Activated CD4-positive, alpha-beta T cell treated with anti-CD3 and anti-CD28 coated beads, Interleukin-2, amount 50 U/mL, for 16 hours (primary cell): Measurements from ENCODE around the gene ARPC4.
A peak's percentile ranks its signal among the peaks of the same experiment; 100 is the strongest.
"Not testable (repeated sequence)": the region's sequence is repeated elsewhere in the genome, so short reads cannot be mapped to it uniquely, and the experiment has no call there.

Experiments used
- DNase-seq: peaks from one replicate; pipeline ENCODE4 v3.0.0-alpha.2; 2020

ARPC4 gene

DNA sequence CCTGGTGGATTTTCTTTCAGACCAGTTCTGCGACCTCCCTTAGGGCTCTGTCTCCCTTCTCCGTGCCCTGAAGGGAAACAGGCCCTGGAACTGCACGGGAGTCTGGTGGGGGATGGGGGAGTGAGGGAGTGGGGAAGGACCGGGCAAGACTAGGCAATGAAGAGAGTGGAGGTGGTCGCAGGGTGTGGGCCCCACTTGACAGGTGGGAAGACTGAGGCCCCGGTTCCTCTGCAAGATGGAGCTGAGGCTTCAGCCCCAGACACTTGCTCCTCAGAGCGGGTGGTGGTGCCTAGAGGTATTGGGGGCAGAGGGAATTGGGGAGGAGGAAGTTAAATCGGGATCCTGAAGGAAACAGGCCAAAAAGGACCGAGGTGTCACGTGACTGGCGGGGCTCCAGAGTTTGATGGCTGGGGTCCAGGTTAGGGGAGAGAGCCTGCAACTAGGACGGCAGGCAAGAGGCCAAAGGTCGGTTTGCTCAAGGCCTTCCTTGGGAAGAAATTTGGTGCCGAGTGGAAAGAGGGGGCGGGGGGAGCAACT lies 22.5 kb upstream of the ARPC4 start:
- DNase-seq: no peak

DNA sequence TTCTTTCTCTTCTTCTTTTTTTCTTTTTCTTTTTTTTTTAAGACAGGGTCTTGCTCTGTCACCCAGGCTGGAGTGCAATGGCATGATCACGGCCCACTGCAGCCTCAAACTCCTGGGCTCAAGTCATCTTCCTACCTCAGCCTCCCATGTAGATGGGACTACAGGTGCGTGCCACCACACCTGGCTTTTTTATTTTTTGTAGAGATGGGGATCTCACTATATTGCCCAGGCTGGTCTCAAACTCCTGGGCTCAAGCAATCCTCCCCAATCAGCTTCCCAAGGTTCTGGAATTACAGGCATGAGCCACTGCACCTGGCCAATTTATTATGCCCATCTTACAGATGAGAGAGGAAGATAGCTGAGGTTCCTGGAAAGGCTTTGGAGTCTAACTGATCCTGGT lies 21.9 kb upstream of the ARPC4 start:
- DNase-seq: not testable (repeated sequence)

DNA sequence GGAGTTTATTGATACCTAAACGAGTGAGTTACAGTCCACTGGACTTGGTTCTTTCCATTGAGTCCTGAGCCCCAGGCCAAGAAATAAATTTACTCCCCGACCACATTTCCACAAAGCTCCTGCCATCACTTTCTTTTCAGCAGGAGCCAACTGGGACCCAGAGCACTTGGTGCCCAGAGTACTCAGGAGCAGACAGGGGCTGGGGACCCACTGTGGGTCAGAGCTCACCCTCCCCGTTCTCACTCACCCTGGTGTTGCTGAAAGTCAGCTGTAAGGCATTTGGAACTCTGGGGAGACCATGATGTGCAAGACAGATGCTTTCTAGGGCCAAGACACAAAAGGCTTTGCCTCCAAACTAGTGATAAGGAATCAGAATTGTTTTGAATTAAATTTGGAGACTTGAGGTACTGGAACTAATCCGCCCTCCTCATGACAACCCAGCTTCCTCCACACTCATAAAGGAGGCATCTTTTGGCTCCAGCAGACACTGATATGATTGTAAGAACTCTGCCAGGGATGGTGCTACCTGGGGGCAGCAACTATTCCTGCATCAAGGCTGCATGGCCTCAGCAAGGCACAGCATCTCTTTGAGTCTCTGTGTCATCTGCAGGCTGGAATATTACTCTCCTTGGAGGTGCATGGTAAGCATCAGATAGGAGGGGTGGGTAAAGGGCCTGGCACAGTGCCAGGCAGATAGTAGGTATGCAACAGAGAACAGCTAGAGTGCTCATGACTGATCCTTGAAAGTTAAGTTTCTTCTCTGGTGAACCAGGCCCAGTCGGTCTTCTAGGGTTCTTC lies 15.8 kb upstream of the ARPC4 start:
- no peak for DNase-seq

DNA sequence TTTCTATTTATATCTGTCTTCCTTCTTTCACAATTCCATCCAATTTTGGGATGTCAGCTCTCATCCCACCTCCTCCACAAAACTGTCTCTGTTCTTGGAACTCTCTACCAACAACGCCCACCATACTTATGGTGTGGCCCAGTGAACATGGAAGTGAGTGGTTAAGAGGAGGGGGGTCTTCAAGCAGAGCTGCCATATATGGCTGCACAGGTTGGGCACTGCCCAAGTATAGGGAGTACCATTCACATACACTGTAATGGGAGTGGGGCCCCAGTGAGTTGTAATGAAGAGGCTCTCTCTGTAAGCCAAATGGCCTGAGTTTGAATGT lies 15.2 kb upstream of the ARPC4 start:
- DNase-seq: no peak

DNA sequence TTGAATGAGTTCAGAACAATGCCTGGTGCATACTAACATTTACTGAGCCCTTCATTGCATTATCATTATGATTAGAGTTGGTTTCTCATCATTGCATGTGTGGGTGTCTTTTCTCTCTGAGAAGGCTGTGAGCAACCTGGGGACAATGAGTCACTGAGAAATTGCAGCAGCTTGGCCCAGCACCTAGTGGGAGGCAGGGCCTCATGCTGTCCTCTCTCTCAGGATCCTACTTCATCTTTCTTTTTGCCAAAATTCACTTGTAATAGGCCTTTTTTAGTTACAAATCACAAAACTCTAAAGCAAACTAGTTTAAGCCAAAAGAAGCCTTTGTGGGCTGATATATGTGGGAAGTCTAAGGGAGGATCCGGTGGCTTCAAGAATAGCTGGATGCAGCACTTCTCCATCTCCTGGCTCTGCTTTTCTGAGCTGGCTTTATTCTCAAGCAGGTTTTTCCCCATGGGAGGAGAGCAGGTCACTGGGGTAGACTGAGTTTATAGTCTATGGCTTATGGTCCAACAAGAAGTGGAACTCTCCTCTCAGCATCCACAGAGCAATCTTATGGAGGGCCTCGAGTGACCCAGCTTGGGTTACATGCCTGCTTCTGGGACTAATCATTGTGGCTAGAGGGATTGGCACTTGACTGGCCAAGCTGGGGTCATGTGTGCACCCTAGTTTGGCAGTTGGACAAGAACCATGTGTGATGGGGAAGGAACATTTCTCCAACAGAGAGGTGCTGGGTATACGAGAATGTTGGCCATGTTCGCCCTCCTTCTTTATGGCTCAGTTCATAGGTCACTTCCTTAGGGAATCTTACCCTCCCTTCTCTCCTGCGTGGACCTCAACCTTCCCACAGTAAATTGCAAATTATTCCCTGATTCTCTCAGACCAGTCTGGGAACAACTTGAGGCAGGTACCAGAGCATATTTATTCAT lies 14.5 kb upstream of the ARPC4 start:
- DNase-seq: peak; percentile 80

DNA sequence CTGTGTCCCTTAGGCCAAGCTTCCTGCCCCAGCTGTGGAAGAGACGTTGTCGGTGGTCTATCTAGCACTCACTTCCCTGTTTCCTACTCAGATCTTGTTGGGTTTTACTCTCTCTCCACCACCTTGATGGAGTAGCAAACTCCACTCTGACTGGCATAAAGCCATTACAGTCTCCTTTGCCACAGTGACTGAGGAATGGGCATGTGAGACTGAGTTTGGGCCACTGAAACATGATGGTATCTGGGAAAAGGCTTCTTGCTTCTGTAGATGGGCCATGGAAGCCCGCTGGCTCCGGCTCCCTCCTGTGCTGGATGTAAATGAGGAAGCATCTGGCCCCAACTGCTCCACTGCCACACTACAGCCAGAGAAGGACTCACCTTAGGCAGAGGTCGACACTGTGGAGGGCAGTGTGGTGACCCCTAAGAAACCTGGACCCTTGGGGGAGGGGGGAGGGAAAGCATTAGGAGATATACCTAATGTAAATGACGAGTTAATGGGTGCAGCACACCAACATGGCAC lies 13.7 kb upstream of the ARPC4 start:
- DNase-seq: no peak

DNA sequence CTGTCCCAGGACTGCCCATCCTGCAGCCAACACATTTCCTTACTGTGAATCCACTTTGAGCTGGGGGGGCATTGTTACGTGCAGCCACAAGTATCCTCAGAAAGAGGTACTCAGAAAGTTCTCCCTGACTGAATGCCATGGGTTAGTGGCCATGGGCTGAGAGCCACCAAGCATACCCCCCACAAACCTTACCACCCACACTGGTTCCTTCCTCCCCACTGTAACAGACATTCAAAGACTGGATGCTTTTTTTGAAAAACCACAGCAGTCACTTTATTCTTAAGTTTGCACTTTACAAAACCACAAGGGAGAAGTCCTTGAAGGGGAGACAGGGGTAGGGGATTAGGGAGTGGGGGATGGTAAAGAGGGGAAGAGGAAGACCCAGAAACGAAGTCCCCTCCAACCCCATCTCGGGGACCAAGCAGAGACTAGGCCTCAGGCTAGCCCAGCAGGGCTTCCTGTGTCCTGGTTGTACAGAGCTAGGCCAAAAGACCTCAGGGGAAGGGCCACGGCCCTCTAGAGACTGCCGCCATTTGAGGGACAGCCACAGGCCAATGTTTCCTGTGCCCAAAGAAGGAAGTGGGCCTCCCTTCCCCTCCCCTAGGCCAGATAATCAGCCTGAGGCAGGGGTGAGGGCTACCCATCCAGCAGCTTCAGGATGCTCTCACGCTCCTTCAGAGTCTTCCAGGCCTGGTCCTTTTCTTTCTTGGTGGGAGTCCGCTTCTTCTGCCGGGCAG lies 13.0 kb upstream of the ARPC4 start:
- DNase-seq: peak; percentile 57

DNA sequence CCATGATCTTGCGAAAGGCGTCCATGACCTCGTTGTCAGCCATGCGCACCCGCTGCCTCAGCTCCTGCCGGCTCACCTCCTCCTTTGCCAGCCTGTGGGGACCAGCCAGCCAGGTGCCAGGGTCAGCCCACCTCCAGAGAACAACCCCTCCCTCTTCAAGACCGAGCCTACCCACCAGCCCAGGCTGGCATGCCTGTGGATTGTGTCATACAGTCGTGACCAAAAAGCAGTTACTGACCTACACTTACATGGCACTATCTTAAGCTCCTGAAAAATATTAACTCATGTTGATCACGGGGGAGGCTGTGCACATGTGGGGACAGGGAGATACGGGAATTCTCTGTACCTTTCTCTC lies 12.4 kb upstream of the ARPC4 start:
- no peak for DNase-seq

DNA sequence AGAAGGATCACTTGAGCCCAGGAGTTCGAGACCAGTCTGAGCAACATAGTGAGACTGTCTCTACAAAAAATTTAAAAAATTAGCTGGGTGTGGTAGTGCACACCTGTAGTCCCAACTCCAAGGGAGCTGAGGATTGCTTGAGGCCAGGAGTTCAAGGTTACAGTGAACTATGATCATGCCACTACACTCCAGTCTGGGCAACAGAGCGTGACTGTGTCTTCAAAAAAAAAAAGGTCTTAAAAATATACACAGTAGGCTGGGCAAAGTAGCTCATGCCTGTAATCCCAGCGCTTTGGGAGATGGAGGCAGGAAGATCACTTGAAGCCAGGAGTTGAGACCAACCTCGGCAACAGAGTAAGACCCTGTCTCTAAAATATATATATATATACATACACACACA lies 12.0 kb upstream of the ARPC4 start:
- DNase-seq: no peak

DNA sequence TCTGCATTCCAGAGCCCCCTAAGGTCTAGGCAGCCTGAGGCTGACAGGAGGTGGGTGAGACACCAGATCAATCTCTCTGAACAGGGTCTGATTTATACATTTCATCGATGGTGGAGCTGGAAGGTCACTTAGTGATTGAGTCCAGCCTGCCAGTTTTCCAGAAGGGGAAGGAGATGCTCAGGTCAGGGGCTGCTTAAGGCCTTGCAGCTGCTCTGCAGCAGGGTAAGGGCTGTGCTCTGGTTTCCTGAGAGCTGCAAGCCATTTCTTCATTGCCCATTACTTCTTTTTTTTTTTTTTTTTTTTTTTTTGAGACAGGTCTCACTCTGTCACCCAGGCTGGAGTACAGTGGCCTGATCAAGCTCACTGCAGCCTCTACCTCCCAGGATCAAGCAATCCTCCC lies 11.3 kb upstream of the ARPC4 start:
- DNase-seq: no peak

DNA sequence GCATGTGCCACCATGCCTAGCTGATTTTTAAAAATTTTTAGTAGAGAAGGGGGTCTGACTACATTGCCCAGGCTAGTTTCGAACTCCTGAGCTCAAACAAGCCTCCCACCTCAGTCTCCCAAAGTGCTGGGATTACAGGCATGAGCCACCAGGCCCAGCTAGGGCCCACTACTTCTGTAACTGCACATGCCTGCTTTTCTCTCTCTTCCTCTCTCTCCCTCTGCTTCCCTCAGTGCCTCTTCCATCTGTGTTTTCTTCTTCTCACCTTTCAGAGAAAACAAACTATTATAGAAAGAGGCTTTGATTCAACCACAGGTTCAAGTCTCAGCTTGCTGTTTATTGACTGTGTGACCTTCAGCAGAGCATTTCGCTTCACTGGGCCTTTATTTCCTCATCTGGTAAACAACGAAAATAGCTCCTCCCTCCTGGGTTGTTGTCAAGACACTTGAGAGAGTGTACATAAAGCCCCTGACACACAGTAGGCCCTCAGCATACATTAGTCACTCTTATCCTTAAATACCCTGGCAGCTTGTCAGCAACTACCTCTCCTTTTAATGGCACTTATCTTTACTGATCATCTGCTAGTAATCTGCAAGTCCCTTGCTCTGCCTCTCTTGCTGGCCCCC lies 10.8 kb upstream of the ARPC4 start:
- DNase-seq: no peak

DNA sequence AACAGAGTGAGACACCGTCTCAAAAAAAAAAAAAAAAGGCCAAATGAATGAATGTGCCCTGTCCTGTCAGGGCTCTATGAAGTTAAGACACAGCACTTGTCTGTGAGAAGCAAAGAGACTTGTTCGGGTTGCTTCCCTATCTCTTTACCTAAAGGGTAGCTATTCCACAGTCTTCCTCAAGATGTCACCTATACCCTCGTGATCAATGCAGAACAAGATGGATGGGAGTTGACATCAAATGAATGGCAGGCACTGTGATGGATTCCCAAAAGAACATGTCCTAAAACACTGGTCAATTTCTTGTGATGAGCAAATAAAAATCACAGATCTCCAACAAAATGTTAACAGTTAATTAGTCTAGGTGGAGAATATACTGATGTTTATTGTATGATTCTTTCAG lies 10.1 kb upstream of the ARPC4 start:
- DNase-seq: peak; percentile 35

DNA sequence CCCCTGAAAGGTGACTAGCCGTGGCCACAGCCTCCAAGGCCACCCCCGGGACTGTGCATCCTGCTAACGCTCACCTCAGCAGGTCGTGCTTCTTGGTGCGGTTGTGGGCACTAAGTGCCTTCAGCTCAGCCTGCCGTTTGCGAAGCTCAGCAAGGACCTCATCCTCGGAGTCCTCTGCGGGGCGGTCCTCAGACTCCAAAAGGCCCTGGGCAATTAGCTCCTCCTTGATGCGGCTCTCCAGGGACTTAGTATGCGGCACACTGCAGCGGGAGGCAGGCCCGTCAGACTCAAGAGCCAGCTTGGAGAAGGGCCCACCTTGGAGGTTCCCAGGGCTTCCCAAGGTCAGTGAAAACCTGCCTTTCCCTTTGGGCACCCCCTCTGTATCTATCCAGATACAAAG lies 8.9 kb upstream of the ARPC4 start:
- no peak for DNase-seq

DNA sequence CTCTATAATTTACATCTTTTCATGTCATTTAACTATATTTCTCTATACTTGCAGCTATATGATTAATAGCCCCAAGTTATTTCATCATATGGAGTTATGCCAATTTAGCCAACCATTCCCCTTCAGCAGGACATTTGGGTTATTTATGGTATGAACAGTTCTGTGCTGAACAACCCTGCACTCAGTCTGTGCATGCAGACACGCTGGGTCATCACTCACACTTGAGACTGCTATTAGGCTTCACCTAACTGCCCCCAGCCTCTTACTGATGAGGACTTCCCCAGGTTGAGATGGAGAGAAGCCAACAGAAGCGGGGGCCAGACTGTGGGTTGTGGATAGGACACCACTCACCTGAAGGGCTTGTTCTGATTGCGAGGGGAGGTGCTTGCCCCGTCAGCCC lies 7.9 kb upstream of the ARPC4 start:
- no peak for DNase-seq

DNA sequence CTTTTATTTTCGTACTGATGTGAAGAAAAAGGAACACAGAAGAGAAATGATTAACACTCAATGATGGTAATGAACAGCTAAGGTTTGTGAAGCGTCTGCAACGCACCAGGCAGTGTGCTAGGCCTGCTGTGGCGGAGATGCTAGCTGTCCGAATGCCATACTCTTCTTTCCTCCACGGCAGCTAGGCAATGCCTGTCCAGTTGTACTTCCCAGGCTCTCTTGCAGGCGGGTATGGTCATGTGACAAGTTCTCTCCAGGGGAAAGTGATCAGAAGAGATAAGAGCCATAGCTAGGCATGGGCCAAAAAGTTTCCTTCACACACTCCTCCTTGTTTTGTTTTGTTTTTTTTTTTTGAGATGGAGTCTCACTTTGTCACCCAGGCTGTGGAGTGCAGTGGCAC lies 7.3 kb upstream of the ARPC4 start:
- no peak for DNase-seq

DNA sequence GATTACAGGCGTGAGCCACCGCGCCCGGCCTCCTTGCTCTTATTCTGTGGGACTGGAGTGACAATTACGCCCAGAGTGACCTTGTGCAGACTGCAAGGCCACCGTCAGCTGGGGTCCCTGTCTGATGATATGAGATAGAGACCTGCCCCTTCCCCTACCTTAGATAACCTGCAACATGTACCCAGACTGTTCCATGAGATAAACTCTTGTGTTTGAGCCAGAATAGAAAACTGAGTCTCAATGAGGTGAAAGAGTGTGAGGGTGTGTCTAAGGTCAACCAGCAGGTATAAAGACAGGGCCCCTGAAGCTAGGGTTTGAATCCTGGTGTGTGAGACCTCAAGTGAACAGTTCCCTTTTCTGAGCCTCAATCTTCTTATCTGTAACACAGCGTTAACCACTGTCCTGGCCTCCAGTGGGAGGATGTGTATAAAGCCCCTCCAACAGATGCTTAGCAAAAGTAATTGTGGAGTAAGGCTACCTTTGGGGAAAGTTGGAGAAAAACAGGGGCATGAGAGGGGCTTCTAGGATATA lies 6.6 kb upstream of the ARPC4 start:
- no peak for DNase-seq

DNA sequence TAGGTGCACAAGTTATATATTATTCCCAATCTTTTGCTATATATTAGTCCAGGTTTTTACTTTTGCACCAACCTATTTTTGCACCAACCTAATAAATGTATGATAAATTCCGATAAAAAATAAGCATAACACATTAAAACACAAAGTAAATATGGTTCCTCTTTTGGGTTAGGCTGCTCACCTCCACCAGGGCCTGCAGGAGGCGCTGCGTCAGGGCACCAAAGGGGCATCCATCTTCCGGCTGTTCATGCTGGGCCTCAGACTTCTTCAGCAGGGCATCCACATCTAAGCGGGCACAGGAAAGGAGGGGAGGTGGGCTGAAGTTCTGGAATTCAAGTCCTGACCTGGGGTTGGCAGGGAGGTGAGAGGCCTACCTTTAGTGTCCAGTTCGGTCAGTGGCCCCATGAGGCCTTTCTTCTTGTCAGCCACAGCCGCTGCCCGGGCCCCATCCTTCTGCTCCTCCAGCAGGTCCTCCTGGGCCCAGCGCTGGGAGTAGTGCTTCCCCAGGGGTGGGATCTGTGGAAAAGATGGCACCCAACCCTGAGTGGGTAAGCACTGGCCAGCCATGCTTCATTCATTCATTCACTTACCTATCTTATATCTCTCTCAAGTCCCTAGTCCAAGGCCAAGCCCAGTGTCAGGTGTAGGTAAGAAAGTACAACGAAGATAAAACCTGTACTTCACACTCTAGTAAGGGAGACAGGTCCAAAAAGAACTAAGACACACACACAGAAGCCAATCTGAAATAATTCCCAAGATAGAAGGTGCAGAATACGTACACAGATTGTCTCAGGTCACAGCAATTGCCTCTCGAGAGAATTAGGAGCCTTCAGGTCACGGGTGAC lies 5.8 kb upstream of the ARPC4 start:
- no peak for DNase-seq

DNA sequence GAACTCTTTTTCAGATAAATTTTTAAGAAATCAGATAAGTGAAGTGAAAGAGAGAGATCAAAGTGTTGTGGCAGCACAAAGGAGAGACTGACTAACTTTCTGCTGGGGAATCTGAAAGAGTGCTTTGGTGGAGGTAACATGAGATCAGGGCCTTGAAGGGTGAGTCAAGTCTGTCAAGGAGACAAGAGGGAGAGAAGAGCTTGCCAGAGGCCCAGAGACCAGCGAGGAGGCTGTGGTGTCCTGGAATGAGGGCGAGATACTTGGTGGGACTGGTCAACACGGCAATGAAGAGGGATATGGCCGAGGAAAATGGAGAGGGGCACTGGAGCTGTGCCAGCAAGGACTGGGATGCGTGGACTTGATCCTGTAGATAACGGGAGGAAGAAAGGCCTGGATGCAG lies 5.2 kb upstream of the ARPC4 start:
- DNase-seq: peak; percentile 32

DNA sequence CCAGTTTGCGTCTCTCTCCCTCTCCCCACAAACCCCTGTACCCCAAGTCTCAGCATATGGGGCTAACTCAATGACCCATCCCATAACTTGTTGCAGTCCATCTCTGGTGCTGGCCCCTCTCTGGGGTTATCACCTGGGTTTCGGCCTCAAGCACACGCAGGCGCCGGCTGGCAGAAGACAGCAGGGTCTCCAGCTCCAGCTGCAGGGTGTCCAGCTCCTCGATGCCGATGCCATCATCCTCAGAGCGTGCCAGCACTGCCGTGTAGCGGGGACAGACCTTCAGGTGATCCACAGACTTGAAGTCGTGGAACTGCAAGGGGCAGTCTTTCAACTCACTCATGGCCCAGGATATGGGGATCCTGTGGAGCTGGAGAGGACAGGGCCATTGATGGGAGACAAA lies 1.8 kb upstream of the ARPC4 start:
- no peak for DNase-seq

DNA sequence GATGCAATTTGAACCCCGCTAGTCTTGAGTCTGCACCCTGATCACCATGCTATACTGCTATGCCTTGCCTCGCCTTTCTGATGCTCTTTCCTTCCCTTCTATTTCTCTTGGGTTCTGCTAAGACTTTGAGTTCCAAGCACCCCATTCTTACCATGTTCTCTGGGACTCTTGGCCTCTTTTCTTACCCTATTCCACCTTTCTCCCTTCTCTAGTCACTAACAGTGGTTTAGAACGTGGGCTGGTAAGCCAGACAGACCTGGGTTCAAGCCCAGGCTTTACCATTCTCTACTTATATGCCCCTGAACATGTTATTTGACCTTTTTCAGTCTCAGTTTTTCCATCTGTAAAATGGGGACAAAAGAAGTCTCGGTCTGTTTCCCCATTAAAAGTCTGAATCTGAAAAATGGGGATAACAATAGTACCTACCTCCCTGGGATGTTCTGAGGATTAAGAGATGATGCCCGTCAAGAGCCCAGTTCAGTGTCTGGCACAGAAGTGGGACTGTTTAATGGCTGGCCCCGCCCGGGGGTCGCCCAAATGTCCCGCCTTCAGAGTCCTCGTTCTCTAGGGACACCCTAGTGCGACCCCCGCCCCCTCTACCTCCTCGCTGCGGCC lies 985 bp upstream of the ARPC4 start:
- no peak for DNase-seq

DNA sequence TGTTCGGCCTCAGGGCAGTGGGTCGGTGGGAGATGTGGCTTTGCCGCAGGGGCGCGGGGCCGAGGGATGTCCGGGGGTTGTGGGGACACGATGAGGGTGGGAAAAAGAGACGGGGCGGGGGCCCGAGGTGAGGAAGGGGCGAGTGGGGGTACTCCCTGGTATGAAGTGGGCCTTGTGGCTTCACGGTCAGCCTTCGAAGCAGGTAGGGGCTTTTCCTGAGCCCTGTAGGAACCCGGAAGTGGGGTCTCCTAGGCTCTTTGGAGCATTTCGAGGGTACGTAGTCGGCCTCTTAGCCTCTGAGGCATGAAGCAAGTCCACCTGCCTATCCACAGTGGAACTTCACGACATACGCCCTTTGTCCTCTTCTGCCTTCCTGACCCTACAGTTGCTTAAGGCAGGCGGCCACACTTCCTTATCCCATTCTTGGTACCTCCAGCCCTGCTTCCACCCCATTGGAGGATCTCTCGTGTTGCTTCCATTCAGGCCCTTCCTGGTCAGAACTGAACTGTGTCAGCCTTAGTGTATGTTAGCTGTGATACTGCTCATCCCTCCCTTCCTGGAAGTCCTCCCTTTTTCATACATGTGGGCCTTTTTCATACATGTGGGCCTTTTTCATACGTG lies 389 bp downstream of the ARPC4 start:
- peak; percentile 57 for DNase-seq
